Endodermal cell (in vitro differentiated cells): ENCODE data around the gene MC2R. TPM values are rescaled to one million over a fixed set of nuclear protein-coding genes. Genes with fewer than 3 reads are reported as not detected.

Experiments used
- DNase-seq: peaks from one replicate; pipeline ENCODE4 v3.0.0-alpha.2; 2017
- H3K27ac ChIP-seq: 2 replicates; pipeline ENCODE4 v1.5.1; 2013; ENCODE audit warnings: mild to moderate bottlenecking, low read depth, low read length, moderate library complexity
- H3K27me3 ChIP-seq: 2 replicates; pipeline ENCODE4 v1.6.1; 2013; ENCODE audit warnings: mild to moderate bottlenecking, low read length, moderate library complexity; ENCODE audit not compliant: insufficient read depth, control insufficient read depth, poor library complexity, severe bottlenecking
- H3K36me3 ChIP-seq: 2 replicates; pipeline ENCODE4 v1.7.0; 2013; ENCODE audit warnings: mild to moderate bottlenecking, low read length, moderate library complexity; ENCODE audit not compliant: control insufficient read depth, insufficient read depth
- H3K4me1 ChIP-seq: one replicate; pipeline ENCODE4 v1.7.0; 2013; ENCODE audit warnings: low read length; ENCODE audit not compliant: control insufficient read depth, insufficient read depth
- H3K4me3 ChIP-seq: 2 replicates; pipeline ENCODE4 v1.5.1; 2013; ENCODE audit warnings: mild to moderate bottlenecking, low read length, moderate library complexity
- H3K9ac ChIP-seq: 2 replicates; pipeline ENCODE4 v1.6.1; 2013; ENCODE audit warnings: mild to moderate bottlenecking, low read length, moderate library complexity; ENCODE audit not compliant: poor library complexity, severe bottlenecking; ENCODE audit errors: extremely low read depth
- H3K9me3 ChIP-seq: 2 replicates; pipeline ENCODE4 v1.6.1; 2013; ENCODE audit warnings: mild to moderate bottlenecking, low read length, moderate library complexity; ENCODE audit not compliant: control insufficient read depth
- H3K27ac Mint-ChIP-seq: 2 replicates; pipeline ENCODE4 v1.8.0; 2020; ENCODE audit warnings: mixed read lengths
- H3K27me3 Mint-ChIP-seq: 2 replicates; pipeline ENCODE4 v1.8.0; 2021; ENCODE audit warnings: mild to moderate bottlenecking, mixed read lengths; ENCODE audit not compliant: insufficient read depth
- H3K36me3 Mint-ChIP-seq: 2 replicates; pipeline ENCODE4 v1.8.0; 2020; ENCODE audit warnings: low read depth, mixed read lengths
- H3K4me1 Mint-ChIP-seq: 2 replicates; pipeline ENCODE4 v1.8.0; 2020; ENCODE audit warnings: mixed read lengths
- H3K4me3 Mint-ChIP-seq: 2 replicates; pipeline ENCODE4 v1.8.0; 2020; ENCODE audit warnings: mild to moderate bottlenecking, moderate library complexity, mixed read lengths
- H3K9me3 Mint-ChIP-seq: 2 replicates; pipeline ENCODE4 v1.8.0; 2020; ENCODE audit warnings: mild to moderate bottlenecking, mixed read lengths
- WGBS, 2 experiments: methylation state at CpG; one replicate each; pipeline versions ENCODE4 v1.1.5 to v1.1.7; 2013; ENCODE audit warnings: missing lambda C conversion rate in 2 of 2, mixed read lengths in 1 of 2; ENCODE audit not compliant: insufficient coverage in 1 of 2, insufficient read length in 1 of 2; 5-methylcytosine and 5-hydroxymethylcytosine counted together
- total RNA-seq, 2 donors: library from RNA; stranded (reverse); fragmentation: NEBNext Ultra II Directional in 1 of 2; extraction: Animal tissue kit (Norgen Biotek cat#: 25700) in 1 of 2; gene quantifications; 2 replicates in 1 of 2; 3 replicates in 1 of 2; pipeline ENCODE4 v1.2.1, GENCODE V29; 2021
- TF ChIP-seq, protein P1 (sequence below): fragments of 200-600 bp; sonication (generic); conservative IDR thresholded peaks from 2 replicates; pipeline ENCODE4 v1.5.0; 2021; ENCODE audit warnings: antibody characterized with exemption, mild to moderate bottlenecking

MC2R gene
- total RNA-seq, 2 donors from 2014 or later: not detected

DNA sequence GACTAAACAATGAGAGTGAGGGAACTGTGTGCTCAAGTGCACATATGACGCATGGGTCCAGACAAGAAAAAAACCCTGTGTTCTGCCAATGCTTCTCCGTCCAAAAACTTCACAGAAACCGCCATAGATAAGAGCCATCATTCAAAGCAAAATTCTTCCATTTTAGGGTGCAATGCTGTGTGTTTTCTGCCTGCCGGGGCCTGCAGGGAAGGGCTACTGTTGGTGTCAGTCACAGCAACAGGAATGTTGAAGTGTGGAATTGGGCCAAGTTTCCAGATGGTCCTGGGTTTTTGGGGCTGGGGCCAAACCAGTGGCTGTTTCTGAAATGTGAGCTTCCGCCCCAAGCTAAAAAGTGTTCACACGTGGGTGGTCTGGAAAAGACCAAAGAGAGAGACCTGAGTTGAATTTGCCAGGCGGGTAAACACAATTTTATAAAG is 677 bp upstream of the MC2R start:
- no peak for DNase-seq
- H3K4me1 ChIP-seq: peaks cover 2% of the 10 kb centered on the region
- Mint-ChIP-seq H3K9me3 (no peaks in the 10 kb centered on the region), H3K27me3 (no peaks in the 10 kb centered on the region), H3K36me3 (no peaks in the 10 kb centered on the region), H3K4me3 (no peak overlapping the region), H3K27ac (no peak overlapping the region), H3K4me1 (peaks cover 4% of the 10 kb centered on the region)
- H3K36me3 ChIP-seq: no peaks in the 10 kb centered on the region
- 94 to 96% methylated on average over 7 of the region's 7 CpGs for whole genome bisulfite sequencing, 2 experiments
- H3K27ac ChIP-seq: no peak overlapping the region
- H3K27me3 ChIP-seq: no peaks in the 10 kb centered on the region
- TF ChIP-seq, protein P1, sequence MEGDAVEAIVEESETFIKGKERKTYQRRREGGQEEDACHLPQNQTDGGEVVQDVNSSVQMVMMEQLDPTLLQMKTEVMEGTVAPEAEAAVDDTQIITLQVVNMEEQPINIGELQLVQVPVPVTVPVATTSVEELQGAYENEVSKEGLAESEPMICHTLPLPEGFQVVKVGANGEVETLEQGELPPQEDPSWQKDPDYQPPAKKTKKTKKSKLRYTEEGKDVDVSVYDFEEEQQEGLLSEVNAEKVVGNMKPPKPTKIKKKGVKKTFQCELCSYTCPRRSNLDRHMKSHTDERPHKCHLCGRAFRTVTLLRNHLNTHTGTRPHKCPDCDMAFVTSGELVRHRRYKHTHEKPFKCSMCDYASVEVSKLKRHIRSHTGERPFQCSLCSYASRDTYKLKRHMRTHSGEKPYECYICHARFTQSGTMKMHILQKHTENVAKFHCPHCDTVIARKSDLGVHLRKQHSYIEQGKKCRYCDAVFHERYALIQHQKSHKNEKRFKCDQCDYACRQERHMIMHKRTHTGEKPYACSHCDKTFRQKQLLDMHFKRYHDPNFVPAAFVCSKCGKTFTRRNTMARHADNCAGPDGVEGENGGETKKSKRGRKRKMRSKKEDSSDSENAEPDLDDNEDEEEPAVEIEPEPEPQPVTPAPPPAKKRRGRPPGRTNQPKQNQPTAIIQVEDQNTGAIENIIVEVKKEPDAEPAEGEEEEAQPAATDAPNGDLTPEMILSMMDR: no peak
- H3K9me3 ChIP-seq: no peaks in the 10 kb centered on the region
- H3K4me3 ChIP-seq: no peak overlapping the region
- no peak overlapping the region for H3K9ac ChIP-seq

DNA sequence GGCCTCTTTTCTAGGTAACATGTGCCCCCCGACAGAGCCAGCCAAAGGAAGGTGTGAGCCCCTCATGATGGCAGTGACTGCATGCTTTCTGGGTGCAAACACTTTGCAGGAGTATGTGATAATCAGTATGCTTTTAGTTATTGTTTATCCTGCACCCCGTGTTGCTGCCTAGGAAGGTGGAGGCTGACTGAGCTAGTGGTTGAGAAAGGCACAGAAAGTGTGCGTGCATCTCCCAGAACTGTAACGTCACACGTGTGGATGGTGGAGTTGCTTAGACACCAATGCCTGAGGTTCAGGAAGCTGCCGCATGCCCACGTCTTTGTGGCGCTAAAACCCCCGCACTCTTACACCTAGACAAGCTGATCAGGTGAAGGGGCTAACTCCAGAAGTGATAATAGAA is 580 bp downstream of the MC2R start:
- no peaks in the 10 kb centered on the region for H3K9me3 Mint-ChIP-seq
- no peak overlapping the region for H3K4me3 ChIP-seq
- H3K36me3 ChIP-seq: no peaks in the 10 kb centered on the region
- H3K9me3 ChIP-seq: no peaks in the 10 kb centered on the region
- peaks cover 2% of the 10 kb centered on the region for H3K4me1 ChIP-seq
- H3K36me3 Mint-ChIP-seq: no peaks in the 10 kb centered on the region
- H3K27me3 ChIP-seq: no peaks in the 10 kb centered on the region
- H3K27ac ChIP-seq: no peak overlapping the region
- 85 to 92% methylated on average over 5 to 9 of the region's 9 CpGs for WGBS, 2 experiments
- TF ChIP-seq, protein P1: no peak
- H3K4me1 Mint-ChIP-seq: peaks cover 4% of the 10 kb centered on the region
- H3K4me3 Mint-ChIP-seq: no peak overlapping the region
- no peak for DNase-seq
- no peak overlapping the region for H3K27ac Mint-ChIP-seq
- no peak overlapping the region for H3K9ac ChIP-seq
- H3K27me3 Mint-ChIP-seq: no peaks in the 10 kb centered on the region

DNA sequence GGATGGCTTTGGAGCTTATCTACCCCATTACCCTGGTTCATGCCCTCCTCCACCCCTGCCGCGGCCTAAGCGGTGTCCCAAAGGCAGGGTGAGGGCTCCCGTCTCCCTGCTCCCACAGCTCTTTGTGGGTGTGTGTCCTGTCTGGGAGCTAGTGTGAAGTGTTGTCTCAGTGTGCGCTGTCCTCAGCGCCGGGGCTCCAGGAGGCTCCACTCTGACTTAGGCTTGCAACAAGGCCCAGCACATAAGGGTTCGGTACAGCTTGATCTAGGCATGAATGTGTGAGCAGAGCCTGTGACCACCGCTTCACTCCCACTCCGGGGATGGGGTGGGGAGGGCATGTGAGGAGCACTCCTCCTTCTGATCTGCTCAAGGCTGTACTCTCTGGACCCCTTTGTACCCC is 1.2 kb downstream of the MC2R start:
- Histone ChIP-seq H3K27me3 (no peaks in the 10 kb centered on the region), H3K4me3 (no peak overlapping the region), H3K9ac (no peak overlapping the region), H3K27ac (no peak overlapping the region), H3K36me3 (no peaks in the 10 kb centered on the region), H3K9me3 (no peaks in the 10 kb centered on the region), H3K4me1 (peaks cover 2% of the 10 kb centered on the region)
- Mint-ChIP-seq H3K9me3 (no peaks in the 10 kb centered on the region), H3K4me1 (peaks cover 4% of the 10 kb centered on the region), H3K27me3 (no peaks in the 10 kb centered on the region), H3K36me3 (no peaks in the 10 kb centered on the region), H3K4me3 (no peak overlapping the region), H3K27ac (no peak overlapping the region)
- DNase-seq: no peak
- WGBS, 2 experiments: 90 to 94% methylated on average over 2 to 10 of the region's 10 CpGs
- TF ChIP-seq, protein P1: no peak
